Liver (tissue), 9 donors: Measurements from ENCODE around the gene PLCB1. TPM values are rescaled to one million over a fixed set of nuclear protein-coding genes. Genes with fewer than 3 reads are reported as not detected.

Source experiments
- DNase-seq: peaks from one replicate; pipeline ENCODE4 v3.0.0-alpha.2; 2017; ENCODE audit warnings: low spot score
- H3K27ac ChIP-seq, 2 donors: one replicate each; pipeline ENCODE4 v1.7.0; 2013; ENCODE audit warnings: inconsistent platforms in 2 of 2, low read length in 2 of 2, control low read depth in 1 of 2, low read depth in 1 of 2, mild to moderate bottlenecking in 1 of 2
- H3K27me3 ChIP-seq, 4 donors: one replicate each; pipeline versions ENCODE4 v1.6.1 to v1.7.0; 2013; ENCODE audit warnings: low read length in 3 of 4, inconsistent platforms in 1 of 4, mild to moderate bottlenecking in 1 of 4, moderate library complexity in 1 of 4; ENCODE audit not compliant: control insufficient read depth in 4 of 4, insufficient read depth in 4 of 4
- H3K36me3 ChIP-seq, 4 donors: one replicate each; pipeline versions ENCODE4 v1.6.1 to v1.7.0; 2013; ENCODE audit warnings: low read length in 3 of 4, mild to moderate bottlenecking in 3 of 4, low read depth in 1 of 4, moderate library complexity in 1 of 4; ENCODE audit not compliant: control insufficient read depth in 4 of 4, insufficient read depth in 3 of 4
- H3K4me1 ChIP-seq, 4 donors: one replicate each; pipeline versions ENCODE4 v1.6.1 to v1.7.0; 2013; ENCODE audit warnings: low read length in 3 of 4, mild to moderate bottlenecking in 3 of 4, moderate library complexity in 1 of 4; ENCODE audit not compliant: control insufficient read depth in 4 of 4, insufficient read depth in 4 of 4
- H3K4me3 ChIP-seq, 3 donors: one replicate each; pipeline versions ENCODE4 v1.6.1 to v1.7.0; 2013; ENCODE audit warnings: low read length in 3 of 3, control low read depth in 1 of 3, low read depth in 1 of 3, mild to moderate bottlenecking in 1 of 3
- H3K9ac ChIP-seq, 2 donors: one replicate each; pipeline ENCODE4 v1.7.0; 2013; ENCODE audit warnings: low read length in 2 of 2, mild to moderate bottlenecking in 2 of 2, moderate library complexity in 2 of 2, control low read depth in 1 of 2, low read depth in 1 of 2
- H3K9me3 ChIP-seq, 4 donors: one replicate each; pipeline versions ENCODE4 v1.6.1 to v1.7.0; 2013; ENCODE audit warnings: low read length in 3 of 4; ENCODE audit not compliant: control insufficient read depth in 4 of 4
- FOXA1 ChIP-seq: IDR thresholded peaks from 2 replicates; pipeline ENCODE4 v1.6.1; 2016; ENCODE audit warnings: antibody characterized with exemption
- HNF4A ChIP-seq, 2 donors: conservative IDR thresholded peaks; 2 replicates each; pipeline ENCODE4 v1.6.1; 2016; ENCODE audit warnings: antibody characterized with exemption in 2 of 2, mild to moderate bottlenecking in 2 of 2
- HNF4G ChIP-seq: IDR thresholded peaks from 2 replicates; pipeline ENCODE4 v1.6.1; 2016; ENCODE audit warnings: antibody characterized with exemption
- JUND ChIP-seq, 2 donors: IDR thresholded peaks; 2 replicates each; pipeline ENCODE4 v1.6.1; 2016; ENCODE audit warnings: antibody characterized with exemption in 2 of 2
- MAX ChIP-seq: IDR thresholded peaks from 2 replicates; pipeline ENCODE4 v1.6.1; 2016; ENCODE audit warnings: antibody characterized with exemption
- NR2F2 ChIP-seq: IDR thresholded peaks from 2 replicates; pipeline ENCODE4 v1.6.1; 2016; ENCODE audit warnings: antibody characterized with exemption
- SP1 ChIP-seq: IDR thresholded peaks from 2 replicates; pipeline ENCODE4 v1.6.1; 2018; ENCODE audit warnings: antibody characterized with exemption, mild to moderate bottlenecking
- TAF1 ChIP-seq: conservative IDR thresholded peaks from 2 replicates; pipeline ENCODE4 v1.6.1; 2016; ENCODE audit warnings: antibody characterized with exemption, mild to moderate bottlenecking
- YY1 ChIP-seq: IDR thresholded peaks from 2 replicates; pipeline ENCODE4 v1.6.1; 2016; ENCODE audit warnings: antibody characterized with exemption, mild to moderate bottlenecking
- WGBS: extraction: QIAGEN DNeasy Blood & Tissue Kit; methylation state at CpG from one replicate; pipeline ENCODE4 v1.1.7; 2013; 5-methylcytosine and 5-hydroxymethylcytosine counted together
- polyA plus RNA-seq, 2 donors: library from polyadenylated mRNA; stranded (reverse) in 1 of 2; unstranded in 1 of 2; fragments of 200-250 nt in 1 of 2; fragments of >200 nt in 1 of 2; fragmentation: Nextera tagmentation in 1 of 2; extraction: Ambion mirVana in 1 of 2; gene quantifications; one replicate each; pipeline versions ENCODE4 v1.2.1 to v1.2.3, GENCODE V29; 2013 to 2015
- total RNA-seq, 2 donors: library from RNA; depleted of rRNA; stranded (reverse); fragments of >200 nt; gene quantifications; one replicate each; pipeline ENCODE4 v1.2.3, GENCODE V29; 2014
- TF ChIP-seq, protein P1 (sequence below): fragments of 150-350 bp; IDR thresholded peaks from 2 replicates; pipeline ENCODE4 v1.5.1; 2017; ENCODE audit warnings: improper control_type of control experiment, low read depth, low read length; ENCODE audit not compliant: missing input control
- TF ChIP-seq, protein P2 (sequence below): IDR thresholded peaks from 2 replicates; pipeline ENCODE4 v1.6.1; 2016; ENCODE audit warnings: antibody characterized with exemption
- donor health status: healthy.
- donor health status: healthy.
- donor health status: healthy.
- donor health status: healthy.
- donor health status: healthy.

PLCB1 gene
- total and polyA plus RNA-seq, 4 donors = 3.7 to 13.5 (median 5.9) TPM

DNA sequence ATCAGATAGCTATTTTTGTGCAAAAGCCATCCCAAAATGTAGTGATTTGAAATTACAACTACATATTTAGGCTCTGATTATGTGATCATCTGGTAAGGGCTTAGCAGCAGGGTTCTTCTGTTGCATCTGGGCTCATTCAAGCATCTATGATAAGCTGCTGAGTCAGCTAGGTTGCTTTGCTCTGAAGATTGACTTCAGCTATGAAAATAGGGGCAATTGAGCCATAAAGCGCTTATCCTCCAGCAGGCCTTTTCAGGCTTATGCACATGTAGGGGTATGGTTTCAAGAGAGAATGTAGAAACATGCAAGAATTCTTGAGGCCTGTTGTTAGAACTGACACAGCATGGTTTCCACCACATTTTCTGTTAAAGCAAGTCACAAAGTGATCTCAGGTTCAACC lies 114.1 kb downstream of the PLCB1 start:
- TF ChIP-seq FOXA1 (no peak), HNF4G (no peak), JUND (IDR thresholded peaks at IDR 0.05) (no peak), TAF1 (no peak), SP1 (no peak), YY1 (no peak), MAX (no peak), HNF4A (conservative IDR thresholded peaks at IDR 0.05) (no peak)
- TF ChIP-seq, protein P1, sequence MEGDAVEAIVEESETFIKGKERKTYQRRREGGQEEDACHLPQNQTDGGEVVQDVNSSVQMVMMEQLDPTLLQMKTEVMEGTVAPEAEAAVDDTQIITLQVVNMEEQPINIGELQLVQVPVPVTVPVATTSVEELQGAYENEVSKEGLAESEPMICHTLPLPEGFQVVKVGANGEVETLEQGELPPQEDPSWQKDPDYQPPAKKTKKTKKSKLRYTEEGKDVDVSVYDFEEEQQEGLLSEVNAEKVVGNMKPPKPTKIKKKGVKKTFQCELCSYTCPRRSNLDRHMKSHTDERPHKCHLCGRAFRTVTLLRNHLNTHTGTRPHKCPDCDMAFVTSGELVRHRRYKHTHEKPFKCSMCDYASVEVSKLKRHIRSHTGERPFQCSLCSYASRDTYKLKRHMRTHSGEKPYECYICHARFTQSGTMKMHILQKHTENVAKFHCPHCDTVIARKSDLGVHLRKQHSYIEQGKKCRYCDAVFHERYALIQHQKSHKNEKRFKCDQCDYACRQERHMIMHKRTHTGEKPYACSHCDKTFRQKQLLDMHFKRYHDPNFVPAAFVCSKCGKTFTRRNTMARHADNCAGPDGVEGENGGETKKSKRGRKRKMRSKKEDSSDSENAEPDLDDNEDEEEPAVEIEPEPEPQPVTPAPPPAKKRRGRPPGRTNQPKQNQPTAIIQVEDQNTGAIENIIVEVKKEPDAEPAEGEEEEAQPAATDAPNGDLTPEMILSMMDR = no peak
- TF ChIP-seq, protein P2, sequence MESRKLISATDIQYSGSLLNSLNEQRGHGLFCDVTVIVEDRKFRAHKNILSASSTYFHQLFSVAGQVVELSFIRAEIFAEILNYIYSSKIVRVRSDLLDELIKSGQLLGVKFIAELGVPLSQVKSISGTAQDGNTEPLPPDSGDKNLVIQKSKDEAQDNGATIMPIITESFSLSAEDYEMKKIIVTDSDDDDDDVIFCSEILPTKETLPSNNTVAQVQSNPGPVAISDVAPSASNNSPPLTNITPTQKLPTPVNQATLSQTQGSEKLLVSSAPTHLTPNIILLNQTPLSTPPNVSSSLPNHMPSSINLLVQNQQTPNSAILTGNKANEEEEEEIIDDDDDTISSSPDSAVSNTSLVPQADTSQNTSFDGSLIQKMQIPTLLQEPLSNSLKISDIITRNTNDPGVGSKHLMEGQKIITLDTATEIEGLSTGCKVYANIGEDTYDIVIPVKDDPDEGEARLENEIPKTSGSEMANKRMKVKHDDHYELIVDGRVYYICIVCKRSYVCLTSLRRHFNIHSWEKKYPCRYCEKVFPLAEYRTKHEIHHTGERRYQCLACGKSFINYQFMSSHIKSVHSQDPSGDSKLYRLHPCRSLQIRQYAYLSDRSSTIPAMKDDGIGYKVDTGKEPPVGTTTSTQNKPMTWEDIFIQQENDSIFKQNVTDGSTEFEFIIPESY = no peak
- H3K9me3 ChIP-seq = no peaks in the 10 kb centered on the region
- H3K9ac ChIP-seq = no peak overlapping the region
- no peaks in the 10 kb centered on the region for H3K36me3 ChIP-seq
- no peak overlapping the region for H3K27ac ChIP-seq
- no peaks in the 10 kb centered on the region for H3K27me3 ChIP-seq
- H3K4me1 ChIP-seq = peaks cover 0 to 3% (median 1%) of the 10 kb centered on the region in 4 donors
- H3K4me3 ChIP-seq = no peak overlapping the region
- 98% methylated on average over 1 of the region's 1 CpG for WGBS
- no peak for DNase-seq

DNA sequence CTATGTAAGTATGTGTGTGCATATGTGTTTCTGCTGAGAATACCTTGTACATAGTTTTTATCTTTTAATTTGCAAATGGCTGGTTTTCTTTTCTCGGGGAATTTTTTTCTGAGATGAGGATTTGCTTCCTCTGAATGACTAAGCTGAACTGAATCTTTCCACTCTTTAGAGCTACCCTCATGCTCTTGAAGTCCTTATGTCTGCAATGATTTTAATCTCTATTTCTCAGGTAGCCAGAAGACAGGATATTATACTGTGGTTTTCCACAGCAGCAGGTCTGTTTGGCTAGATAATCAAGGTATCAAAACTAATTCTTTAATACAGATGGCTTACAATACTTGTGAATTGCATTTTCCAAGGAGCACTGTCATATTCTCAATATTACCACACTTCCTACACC lies 114.7 kb downstream of the PLCB1 start:
- Histone ChIP-seq H3K27me3 (no peaks in the 10 kb centered on the region), H3K4me1 (peaks cover 0 to 4% (median 1%) of the 10 kb centered on the region in 4 donors), H3K9me3 (no peaks in the 10 kb centered on the region), H3K36me3 (no peaks in the 10 kb centered on the region), H3K27ac (no peak overlapping the region), H3K4me3 (no peak overlapping the region), H3K9ac (no peak overlapping the region)
- 88% methylated on average over 1 of the region's 1 CpG for WGBS
- TF ChIP-seq NR2F2 (no peak), HNF4G (no peak)
- DNase-seq = no peak

GRCh38 chr20:8248051-8248450 lies 116.0 kb downstream of the PLCB1 start:
- Histone ChIP-seq H3K9me3 (no peaks in the 10 kb centered on the region), H3K27ac (no peak overlapping the region), H3K36me3 (no peaks in the 10 kb centered on the region), H3K9ac (no peak overlapping the region), H3K4me3 (no peak overlapping the region), H3K4me1 (peaks cover 0 to 4% (median 1%) of the 10 kb centered on the region in 4 donors), H3K27me3 (no peaks in the 10 kb centered on the region)
- TF ChIP-seq, protein P2 = no peak
- DNase-seq = no peak
